ENCODE results near the gene CPSF3.

CPSF3 gene

DNA sequence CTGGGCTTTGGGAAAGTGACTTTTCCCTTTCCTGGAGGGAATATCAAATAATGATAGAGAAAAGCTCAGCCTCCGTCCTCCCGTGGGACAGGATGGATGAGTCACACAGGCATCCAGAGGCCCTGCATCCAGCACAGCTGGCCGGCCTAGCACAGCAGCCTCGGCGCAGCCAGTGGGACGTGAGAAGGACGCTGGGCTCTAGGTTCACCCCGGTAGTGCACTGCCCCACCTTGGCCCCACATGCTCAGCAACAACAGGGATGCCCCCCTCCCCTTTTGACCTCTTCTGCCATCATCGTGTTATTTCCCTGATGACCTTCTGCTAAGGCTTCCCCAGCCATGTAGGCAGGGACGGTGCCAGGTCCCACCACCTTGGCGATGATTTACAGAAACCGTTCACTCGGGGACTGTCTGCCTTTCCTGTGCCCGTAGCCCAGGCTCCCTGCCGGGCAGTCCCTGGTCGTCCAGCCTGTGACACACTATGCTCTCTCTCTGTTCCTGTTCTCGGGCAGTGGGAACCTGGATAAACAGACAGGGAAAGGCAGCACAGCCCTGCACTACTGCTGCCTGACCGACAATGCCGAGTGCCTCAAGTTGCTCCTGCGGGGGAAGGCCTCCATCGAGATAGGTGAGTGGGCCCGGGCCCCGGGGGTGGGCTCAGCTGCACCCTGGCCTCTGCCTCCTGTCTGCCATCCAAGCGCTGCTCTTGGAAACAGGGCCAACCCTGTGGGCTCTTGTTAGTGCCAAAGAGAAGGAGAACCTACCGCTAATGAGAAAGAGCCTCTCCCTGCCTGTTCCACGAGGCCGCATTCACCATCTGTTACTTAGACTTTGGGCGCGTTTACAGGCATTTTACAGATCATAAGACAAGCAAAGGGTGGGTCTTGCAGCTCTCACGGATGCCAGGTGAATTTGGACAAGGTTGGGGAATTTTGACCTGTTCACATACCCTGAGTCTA is 44.7 kb upstream of the CPSF3 start:
- TF ChIP-seq MYC (IDR thresholded peaks at IDR 0.05; ENCODE audit: low read depth, low read length) (no peak), POLR2A (IDR thresholded peaks at IDR 0.05; ENCODE audit: extremely low read depth, insufficient read length) (no peak)
- TF ChIP-seq, protein P1, sequence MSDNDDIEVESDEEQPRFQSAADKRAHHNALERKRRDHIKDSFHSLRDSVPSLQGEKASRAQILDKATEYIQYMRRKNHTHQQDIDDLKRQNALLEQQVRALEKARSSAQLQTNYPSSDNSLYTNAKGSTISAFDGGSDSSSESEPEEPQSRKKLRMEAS (IDR thresholded peaks at IDR 0.05; ENCODE audit: low read depth, low read length) = no peak
- no peak overlapping the region for H3K4me3 ChIP-seq (ENCODE audit: low read depth, low read length)
- no peak for DNase-seq (ENCODE audit: low read depth)

DNA sequence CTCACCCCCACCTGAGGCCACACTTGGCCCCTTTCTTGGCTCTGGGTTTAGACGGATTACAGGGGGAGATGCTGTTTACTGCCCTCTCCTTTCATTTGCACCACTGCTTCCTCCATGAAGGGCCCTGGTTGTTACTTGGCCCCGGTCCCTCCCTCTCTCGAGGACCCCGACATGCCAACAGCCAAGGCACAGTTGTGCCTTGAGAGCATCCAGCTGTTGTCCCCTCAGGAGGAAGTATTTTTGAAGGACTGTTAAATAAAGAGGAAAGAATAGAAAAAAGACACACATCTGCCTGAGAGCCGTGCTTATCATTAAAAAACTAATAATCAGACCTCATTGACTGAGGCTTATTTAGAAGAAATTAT is 44.1 kb upstream of the CPSF3 start:
- TF ChIP-seq MYC (IDR thresholded peaks at IDR 0.05; ENCODE audit: low read depth, low read length) (no peak), POLR2A (IDR thresholded peaks at IDR 0.05; ENCODE audit: extremely low read depth, insufficient read length) (no peak)
- TF ChIP-seq, protein P2, sequence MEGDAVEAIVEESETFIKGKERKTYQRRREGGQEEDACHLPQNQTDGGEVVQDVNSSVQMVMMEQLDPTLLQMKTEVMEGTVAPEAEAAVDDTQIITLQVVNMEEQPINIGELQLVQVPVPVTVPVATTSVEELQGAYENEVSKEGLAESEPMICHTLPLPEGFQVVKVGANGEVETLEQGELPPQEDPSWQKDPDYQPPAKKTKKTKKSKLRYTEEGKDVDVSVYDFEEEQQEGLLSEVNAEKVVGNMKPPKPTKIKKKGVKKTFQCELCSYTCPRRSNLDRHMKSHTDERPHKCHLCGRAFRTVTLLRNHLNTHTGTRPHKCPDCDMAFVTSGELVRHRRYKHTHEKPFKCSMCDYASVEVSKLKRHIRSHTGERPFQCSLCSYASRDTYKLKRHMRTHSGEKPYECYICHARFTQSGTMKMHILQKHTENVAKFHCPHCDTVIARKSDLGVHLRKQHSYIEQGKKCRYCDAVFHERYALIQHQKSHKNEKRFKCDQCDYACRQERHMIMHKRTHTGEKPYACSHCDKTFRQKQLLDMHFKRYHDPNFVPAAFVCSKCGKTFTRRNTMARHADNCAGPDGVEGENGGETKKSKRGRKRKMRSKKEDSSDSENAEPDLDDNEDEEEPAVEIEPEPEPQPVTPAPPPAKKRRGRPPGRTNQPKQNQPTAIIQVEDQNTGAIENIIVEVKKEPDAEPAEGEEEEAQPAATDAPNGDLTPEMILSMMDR (IDR thresholded peaks at IDR 0.05; ENCODE audit: low read depth, low read length) = no peak
- TF ChIP-seq, protein P1 (IDR thresholded peaks at IDR 0.05; ENCODE audit: low read depth, low read length) = no peak
- no peak for DNase-seq (ENCODE audit: low read depth)
- H3K4me3 ChIP-seq (ENCODE audit: low read depth, low read length) = no peak overlapping the region

DNA sequence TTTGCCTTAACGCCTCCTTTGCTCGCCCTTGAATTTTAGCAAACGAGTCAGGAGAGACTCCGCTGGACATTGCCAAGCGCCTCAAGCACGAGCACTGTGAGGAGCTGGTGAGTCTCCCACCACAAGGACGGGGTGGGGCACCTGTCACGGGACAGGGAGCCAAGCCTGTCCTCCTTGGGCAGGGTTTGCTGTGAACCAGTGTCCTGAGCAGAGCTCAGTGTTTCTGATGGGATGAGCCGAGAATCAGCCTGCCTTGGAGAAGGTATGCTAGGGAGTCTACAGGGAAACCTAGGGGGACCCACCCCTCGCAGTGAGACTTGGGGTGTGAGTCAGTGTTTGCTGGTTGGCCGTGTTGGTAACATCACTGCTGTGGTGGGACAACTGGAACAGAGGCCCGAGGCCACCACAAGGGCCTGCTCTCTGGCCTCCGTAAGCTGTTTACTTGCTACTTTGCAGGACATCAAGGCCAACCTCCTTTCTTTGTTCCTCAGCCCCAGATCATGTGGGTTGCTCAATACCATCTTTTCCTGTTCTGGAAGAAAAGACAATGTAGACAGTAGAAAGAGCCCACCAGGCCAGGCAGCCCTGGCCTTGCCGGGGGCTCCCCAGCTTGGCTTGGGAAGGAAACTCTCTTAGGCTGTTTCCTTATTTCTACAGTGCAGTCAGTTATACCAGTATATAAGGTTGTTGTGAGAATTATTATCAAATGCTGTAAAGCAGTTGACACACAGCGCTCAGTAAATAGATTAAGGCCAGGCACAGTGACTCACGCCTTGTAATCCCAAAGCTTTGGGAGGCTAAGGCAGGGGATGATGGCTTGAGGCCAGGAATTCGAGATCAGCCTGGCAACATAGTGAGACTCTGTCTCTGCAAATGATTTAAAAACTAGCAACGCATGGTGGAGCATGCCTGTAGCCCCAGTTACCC is 42.5 kb upstream of the CPSF3 start:
- TF ChIP-seq POLR2A (IDR thresholded peaks at IDR 0.05; ENCODE audit: extremely low read depth, insufficient read length) = no peak
- TF ChIP-seq MYC (IDR thresholded peaks at IDR 0.05; ENCODE audit: low read depth, low read length) = no peak
- TF ChIP-seq, protein P1 (IDR thresholded peaks at IDR 0.05; ENCODE audit: low read depth, low read length) = no peak
- TF ChIP-seq, protein P2 (IDR thresholded peaks at IDR 0.05; ENCODE audit: low read depth, low read length) = no peak
- no peak overlapping the region for H3K4me3 ChIP-seq (ENCODE audit: low read depth, low read length)
- DNase-seq (ENCODE audit: low read depth) = peak; percentile 39

DNA sequence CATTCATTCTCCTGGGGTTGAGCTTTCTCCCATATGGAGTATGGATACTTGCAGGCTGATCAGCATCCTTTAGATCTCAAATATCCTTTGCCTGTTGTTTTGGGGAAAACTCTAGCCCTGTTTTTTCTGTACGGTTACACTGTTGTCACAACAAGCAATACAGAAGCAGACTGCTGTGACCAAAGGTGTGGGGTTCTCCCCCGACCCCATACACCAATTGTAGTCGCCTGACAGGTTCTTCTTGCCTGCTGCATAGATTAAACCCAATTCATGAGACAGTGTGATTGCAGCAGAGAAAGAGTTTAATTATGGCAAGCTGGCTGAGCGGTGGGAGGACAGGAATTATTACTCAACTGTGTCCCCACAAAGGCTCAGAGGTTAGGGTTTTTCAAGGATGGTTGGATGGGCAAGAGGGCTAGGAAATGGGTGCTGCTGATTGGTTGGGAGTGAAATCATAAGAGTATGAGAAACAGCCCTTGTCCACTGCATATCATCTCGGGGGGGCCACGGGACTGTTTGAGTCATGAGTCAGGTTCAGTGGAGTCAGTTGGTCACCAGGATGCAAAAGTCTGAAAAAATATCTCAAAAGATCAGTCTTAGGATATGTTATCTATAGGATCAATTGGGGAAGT is 40.7 kb upstream of the CPSF3 start:
- no peak overlapping the region for H3K4me3 ChIP-seq (ENCODE audit: low read depth, low read length)
- no peak for TF ChIP-seq MYC (IDR thresholded peaks at IDR 0.05; ENCODE audit: low read depth, low read length)
- TF ChIP-seq POLR2A (IDR thresholded peaks at IDR 0.05; ENCODE audit: extremely low read depth, insufficient read length) = no peak
- TF ChIP-seq, protein P2 (IDR thresholded peaks at IDR 0.05; ENCODE audit: low read depth, low read length) = no peak
- TF ChIP-seq, protein P1 (IDR thresholded peaks at IDR 0.05; ENCODE audit: low read depth, low read length) = no peak
- DNase-seq (ENCODE audit: low read depth) = no peak

DNA sequence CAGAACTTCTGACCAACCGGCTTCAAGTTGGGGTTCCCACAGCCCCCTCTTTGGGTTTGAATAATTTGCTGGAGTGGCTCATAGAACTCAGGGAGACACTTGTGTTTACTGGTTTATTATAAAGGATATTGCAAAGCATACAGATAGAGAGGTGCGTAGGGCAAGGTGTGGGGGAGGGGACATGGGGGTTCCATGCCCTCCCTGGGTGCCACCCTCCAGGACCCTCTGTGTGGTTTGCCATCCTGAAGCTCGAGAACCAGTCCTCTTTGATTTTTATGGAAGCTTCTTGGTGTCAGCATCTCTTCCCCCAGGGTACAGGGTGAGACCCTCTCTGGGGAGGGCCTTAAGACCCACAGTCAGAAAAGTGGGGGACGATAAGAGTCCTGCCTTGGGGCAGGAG is 38.9 kb upstream of the CPSF3 start:
- no peak for DNase-seq (ENCODE audit: low read depth)
- no peak overlapping the region for H3K4me3 ChIP-seq (ENCODE audit: low read depth, low read length)
- TF ChIP-seq, protein P1 (IDR thresholded peaks at IDR 0.05; ENCODE audit: low read depth, low read length) = no peak
- TF ChIP-seq, protein P2 (IDR thresholded peaks at IDR 0.05; ENCODE audit: low read depth, low read length) = no peak
- TF ChIP-seq POLR2A (IDR thresholded peaks at IDR 0.05; ENCODE audit: extremely low read depth, insufficient read length) (no peak), MYC (IDR thresholded peaks at IDR 0.05; ENCODE audit: low read depth, low read length) (no peak)

Measured in NB4 (cell line).